ENCODE results near the gene PTPRD.

- TF ChIP-seq ZNF274 (IDR thresholded peaks at IDR 0.05; ENCODE audit: low read depth, low read length) = no peak
- TF ChIP-seq YY1 (IDR thresholded peaks at IDR 0.05; ENCODE audit: insufficient read depth, insufficient read length) = no peak
Measured at GRCh38 chr9:8364026-8364752, 2248.6 kb downstream of the PTPRD start.
